Measurements from ENCODE around the gene ZC3H8.

DNA sequence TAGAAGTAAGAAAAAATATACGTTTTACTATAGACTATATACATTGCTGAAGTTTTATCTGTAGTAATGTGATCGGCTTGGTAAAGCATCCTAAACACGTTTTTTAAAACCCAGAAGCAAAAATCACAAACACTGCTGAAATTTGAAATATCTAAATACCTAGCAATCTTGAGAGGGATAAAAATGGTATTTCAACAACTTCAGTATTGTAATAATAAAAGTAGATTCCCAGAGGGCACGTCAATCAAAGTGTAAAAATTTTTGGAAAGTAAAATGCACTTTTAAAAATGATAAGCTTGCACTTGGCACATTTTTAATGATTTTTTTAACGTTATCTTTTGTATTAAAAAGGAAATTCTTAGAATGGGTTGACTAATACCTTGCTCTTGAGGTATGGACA lies 22.1 kb upstream of the ZC3H8 start:
- no peak for TF ChIP-seq EZH2 (IDR thresholded peaks at IDR 0.05; ENCODE audit: insufficient read depth, poor library complexity, severe bottlenecking)
- no peak for TF ChIP-seq EZH2phosphoT487 (IDR thresholded peaks at IDR 0.05; ENCODE audit: insufficient read depth, low read depth)
